ENCODE measurements around the gene HNRNPUL1.
A peak's percentile ranks its signal among the peaks of the same experiment; 100 is the strongest.

HNRNPUL1 gene

GRCh38 chr19:41234512-41235168 lies 29.5 kb upstream of the HNRNPUL1 start:
- DNase-seq (ENCODE audit: low spot score) = no peak

DNA sequence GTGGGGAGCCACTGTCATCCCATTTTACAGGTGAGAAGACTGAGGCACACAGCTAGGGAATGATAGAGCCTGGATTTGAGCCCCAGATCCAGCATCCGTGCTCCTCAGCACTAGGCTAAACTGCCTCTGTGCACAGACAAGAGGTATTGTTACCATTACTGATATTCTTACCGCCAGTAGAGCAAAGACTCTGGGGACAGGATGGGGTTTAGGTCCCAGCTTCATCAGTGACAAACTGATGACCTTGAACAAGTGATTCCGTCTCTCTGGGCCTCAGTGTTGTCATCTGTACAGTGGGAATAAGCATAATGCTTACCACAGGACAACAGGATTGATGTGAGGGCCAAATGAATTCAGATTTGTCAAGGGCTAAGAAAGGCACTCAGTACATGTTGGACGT lies 28.7 kb upstream of the HNRNPUL1 start:
- no peak for DNase-seq (ENCODE audit: low spot score)

DNA sequence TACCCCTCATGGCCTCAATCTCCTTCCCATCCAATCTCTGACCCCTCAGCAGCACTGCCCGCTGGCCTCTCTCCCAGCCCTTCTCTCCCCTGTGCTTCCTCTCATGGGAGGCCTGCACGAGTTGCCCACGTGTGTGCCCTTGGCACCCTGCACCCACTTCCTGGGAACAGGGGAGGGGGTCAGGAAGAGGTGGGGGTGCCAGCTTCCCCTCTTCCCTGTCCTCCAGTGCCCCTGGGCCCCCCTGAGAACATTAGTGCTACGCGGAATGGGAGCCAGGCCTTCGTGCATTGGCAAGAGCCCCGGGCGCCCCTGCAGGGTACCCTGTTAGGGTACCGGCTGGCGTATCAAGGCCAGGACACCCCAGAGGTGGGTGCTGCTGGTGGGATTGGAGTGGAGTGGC lies 25.9 kb upstream of the HNRNPUL1 start:
- no peak for DNase-seq (ENCODE audit: low spot score)

- DNase-seq (ENCODE audit: low spot score) = no peak
Observed at GRCh38 chr19:41239363-41239762, 24.8 kb upstream of the HNRNPUL1 start.

DNA sequence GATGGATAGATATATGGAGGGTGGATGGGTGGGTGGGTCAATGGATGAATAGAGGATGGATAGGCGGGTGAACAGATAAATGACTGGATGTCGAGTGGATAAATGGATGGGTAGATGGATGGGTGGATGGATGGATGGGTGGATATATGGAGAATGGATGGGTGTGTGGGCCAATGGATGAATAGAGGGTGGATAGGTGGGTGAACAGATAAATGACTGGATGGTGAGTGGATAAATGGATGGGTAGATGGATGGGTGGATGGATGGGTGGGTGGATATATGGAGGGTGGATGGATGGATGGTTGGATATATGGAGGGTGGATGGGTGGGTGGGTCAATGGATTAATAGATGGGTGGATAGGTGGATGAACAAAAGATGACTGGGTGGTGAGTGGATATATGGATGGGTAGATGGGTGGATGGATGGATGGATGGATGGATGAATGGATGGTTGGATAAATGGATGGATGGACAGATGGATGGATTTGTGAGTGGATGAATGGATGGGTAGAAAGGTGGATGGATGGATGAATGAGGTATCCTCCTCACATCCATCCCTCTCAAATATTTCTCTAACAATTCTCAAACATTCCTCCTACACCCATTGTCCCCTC lies 24.1 kb upstream of the HNRNPUL1 start:
- no peak for DNase-seq (ENCODE audit: low spot score)

DNA sequence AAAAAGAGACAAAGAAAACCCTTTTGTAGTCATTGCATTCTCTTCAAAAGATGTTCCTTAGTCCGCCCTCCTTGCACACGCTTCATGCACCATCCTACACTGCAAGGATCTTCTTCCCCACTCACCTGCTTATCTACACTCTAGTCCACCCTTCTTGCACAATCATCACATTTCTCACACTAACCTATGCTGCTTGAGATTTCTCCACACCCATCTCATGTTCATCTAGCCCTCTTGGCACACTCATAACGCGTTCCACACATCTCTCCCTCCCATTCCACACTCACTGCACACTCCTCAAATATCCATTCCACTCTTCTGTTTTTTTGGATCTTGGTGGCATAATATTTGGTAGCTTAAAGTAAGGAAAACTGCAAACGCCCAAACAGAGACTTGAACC lies 22.3 kb upstream of the HNRNPUL1 start:
- DNase-seq (ENCODE audit: low spot score) = no peak

DNA sequence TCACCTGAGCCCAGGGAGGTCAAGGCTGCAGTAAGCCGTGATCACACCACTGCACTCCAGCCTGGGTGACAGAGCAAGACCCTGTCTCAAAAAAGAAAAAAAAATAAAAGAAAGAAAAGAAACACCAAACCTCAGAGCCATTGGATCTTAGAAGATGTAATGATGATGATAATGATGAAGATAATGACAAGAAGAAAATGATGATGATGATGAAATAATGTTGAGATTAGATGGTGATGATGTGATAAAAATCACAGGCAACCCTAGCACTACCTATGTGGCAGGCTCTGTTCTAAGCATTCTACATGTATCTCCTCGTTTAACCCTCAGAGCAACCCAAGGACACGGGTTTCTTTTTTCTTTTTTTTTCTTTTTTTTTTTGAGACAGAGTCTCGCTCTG lies 20.1 kb upstream of the HNRNPUL1 start:
- no peak for DNase-seq (ENCODE audit: low spot score)

- DNase-seq (ENCODE audit: low spot score) = no peak
Observed at GRCh38 chr19:41245843-41246242, 18.3 kb upstream of the HNRNPUL1 start.

DNA sequence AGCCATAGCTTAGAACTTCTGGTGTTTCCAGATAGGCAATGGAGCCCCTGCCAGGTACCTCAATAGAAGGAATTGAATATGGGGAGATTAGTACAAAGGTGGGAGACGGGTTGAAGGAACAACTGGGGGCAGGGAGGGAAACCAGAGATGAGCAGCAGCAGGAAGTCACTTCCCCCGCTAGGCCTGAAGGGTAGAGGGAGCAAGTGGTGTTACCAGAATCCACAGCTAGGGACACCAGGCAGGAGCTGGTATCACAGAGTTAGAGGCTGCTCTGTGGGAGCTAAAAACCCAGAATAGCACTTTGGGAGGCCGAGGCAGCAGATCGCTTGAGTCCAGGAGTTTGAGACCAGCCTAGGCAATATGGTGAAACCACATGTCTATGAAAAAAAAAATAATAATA lies 15.3 kb upstream of the HNRNPUL1 start:
- no peak for DNase-seq (ENCODE audit: low spot score)

GRCh38 chr19:41249707-41250423 lies 14.3 kb upstream of the HNRNPUL1 start:
- DNase-seq (ENCODE audit: low spot score) = no peak

DNA sequence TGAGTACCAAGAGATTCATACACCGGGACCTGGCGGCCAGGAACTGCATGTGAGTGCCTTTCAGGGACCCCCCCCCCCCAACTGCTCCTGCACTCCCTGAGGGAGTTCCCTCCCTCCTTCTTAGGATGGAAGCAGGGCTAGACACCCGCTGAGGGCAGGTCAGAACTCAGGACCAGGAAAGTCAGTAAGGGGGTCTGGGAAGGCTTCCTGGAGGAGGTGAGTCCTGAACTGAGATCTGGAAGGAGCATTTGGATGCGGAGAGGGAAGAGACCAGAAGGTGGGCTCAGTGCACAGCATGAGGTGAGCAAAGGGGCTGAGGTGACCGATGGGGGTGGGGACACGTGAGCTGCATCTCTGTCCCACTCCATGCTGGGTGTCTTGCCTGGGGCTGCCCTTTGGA lies 10.5 kb upstream of the HNRNPUL1 start:
- no peak for DNase-seq (ENCODE audit: low spot score)

GRCh38 chr19:41255171-41255570 lies 9.0 kb upstream of the HNRNPUL1 start:
- no peak for DNase-seq (ENCODE audit: low spot score)

DNA sequence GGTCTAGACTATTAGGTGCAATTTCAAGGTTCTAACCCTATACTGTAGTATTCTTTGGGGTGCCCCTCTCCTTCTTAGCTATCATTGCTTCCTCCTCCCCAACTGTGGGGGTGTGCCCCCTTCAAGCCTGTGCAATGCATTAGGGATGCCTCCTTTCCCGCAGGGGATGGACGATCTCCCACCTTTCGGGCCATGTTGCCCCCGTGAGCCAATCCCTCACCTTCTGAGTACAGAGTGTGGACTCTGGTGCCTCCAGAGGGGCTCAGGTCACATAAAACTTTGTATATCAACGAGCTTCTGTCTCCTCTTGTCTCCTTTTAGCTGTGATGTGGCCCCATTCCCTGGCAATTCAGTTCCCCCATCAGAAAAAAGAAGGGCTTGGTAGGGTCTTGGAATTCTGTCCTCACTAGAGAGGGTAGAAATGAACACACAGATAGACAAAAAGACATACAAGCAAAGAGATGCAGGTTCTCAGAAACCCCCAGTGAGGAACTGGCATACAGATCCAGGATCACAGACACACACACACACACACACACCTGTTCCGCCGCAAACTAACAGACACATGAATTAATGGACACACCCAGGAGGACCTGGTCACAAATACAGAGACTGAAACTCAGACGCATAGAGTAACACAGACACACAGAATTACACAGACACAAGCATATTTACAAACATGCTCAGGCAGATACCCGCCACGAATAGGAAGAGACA lies 2.5 kb upstream of the HNRNPUL1 start:
- no peak for DNase-seq (ENCODE audit: low spot score)

GRCh38 chr19:41263042-41263849 lies 926 bp upstream of the HNRNPUL1 start:
- peak; percentile 45 for DNase-seq (ENCODE audit: low spot score)

DNA sequence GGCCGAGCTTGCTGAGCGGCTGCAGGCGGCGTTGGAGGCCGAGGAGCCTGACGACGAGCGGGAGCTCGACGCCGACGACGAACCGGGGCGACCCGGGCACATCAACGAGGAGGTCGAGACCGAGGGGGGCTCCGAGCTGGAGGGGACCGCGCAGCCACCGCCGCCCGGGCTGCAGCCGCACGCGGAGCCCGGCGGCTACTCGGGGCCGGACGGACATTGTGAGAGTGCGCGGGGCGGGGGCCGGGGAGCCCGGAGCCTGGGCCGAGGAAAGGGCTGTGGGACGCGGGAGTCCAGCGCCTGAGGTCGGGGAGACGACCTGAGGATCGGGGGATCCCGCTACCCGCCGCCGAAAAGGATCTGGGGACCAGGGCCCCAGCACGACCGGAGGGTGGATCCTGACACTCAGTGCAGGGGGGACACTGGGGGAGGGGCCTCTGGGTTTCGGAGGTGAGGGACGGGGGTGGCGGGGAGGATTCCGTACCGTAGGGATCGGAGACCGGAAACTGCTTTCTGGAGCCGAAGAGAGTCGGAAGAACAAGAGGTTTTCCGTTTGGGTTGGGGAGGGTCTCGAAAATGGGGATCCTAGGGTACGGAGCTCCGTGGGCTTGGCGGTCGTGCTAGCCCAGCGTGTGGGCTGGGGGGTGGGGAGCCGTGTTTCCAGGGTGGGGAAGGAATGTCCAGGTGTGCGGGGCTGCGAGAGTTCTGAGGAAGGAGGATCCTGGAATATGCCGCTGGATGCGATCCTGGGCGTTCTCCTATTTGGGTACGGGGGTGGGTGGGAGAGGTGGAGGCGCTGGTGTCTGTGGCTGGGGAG lies 616 bp downstream of the HNRNPUL1 start:
- peak; percentile 66 for DNase-seq (ENCODE audit: low spot score)

- peak; percentile 30 for DNase-seq (ENCODE audit: low spot score)
Observed at GRCh38 chr19:41265395-41266153, 1.4 kb downstream of the HNRNPUL1 start.

- no peak for DNase-seq (ENCODE audit: low spot score)
Observed at GRCh38 chr19:41269055-41269454, 4.9 kb downstream of the HNRNPUL1 start.

GRCh38 chr19:41269571-41269970 lies 5.4 kb downstream of the HNRNPUL1 start:
- no peak for DNase-seq (ENCODE audit: low spot score)

DNA sequence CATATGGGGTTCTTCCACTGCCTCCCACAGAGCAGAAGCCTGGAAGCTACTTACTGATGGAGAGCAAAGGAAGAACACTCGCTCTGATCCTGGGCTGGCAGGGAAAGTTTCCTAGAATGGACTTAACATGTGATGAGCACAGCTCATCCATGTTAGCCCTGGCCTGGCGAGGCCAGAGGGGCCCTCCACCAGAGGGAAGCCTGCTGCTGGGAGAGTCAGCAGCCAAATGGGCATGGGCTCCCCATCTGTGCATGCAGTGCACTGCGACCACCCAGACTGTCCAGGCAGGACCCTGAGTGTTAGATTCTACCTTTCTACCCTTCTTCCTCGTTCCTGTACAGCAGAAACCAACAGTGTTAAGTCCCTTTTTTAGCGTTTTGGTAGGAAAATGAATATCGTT lies 8.9 kb downstream of the HNRNPUL1 start:
- DNase-seq (ENCODE audit: low spot score) = no peak

GRCh38 chr19:41274802-41275201 lies 10.6 kb downstream of the HNRNPUL1 start:
- no peak for DNase-seq (ENCODE audit: low spot score)

All from GM03348 (cell line).